AG08395 (cell line): ENCODE data around the gene KIF7.

Experiments used
- DNase-seq: peaks from one replicate; pipeline ENCODE4 v3.0.0; 2012; ENCODE audit warnings: mixed read lengths, low spot score

The KIF7 gene

GRCh38 chr15:89670971-89671560, 15.8 kb upstream of the KIF7 start:
- no peak for DNase-seq

- DNase-seq: no peak
These were observed 14.7 kb upstream of the KIF7 start for GRCh38 chr15:89669941-89670340.

GRCh38 chr15:89669309-89669865, 14.1 kb upstream of the KIF7 start:
- no peak for DNase-seq

- DNase-seq: no peak
These were observed 12.9 kb upstream of the KIF7 start for GRCh38 chr15:89668171-89668570.

GRCh38 chr15:89667706-89667960, 12.4 kb upstream of the KIF7 start:
- no peak for DNase-seq

GRCh38 chr15:89666858-89667705, 11.8 kb upstream of the KIF7 start:
- DNase-seq: no peak

- no peak for DNase-seq
These were observed 11.1 kb upstream of the KIF7 start for GRCh38 chr15:89666184-89666857.

GRCh38 chr15:89665449-89666181, 10.3 kb upstream of the KIF7 start:
- DNase-seq: peak; percentile 64

GRCh38 chr15:89664441-89665350, 9.4 kb upstream of the KIF7 start:
- no peak for DNase-seq

- peak; percentile 98 for DNase-seq
These were observed 7.8 kb upstream of the KIF7 start for GRCh38 chr15:89662893-89663626.

- DNase-seq: no peak
These were observed 5.3 kb upstream of the KIF7 start for GRCh38 chr15:89660556-89660955.

GRCh38 chr15:89659295-89659694, 4.0 kb upstream of the KIF7 start:
- no peak for DNase-seq

GRCh38 chr15:89657686-89658200, 2.5 kb upstream of the KIF7 start:
- DNase-seq: peak; percentile 37

- DNase-seq: peak; percentile 59
These were observed 999 bp upstream of the KIF7 start for GRCh38 chr15:89656116-89656815.

GRCh38 chr15:89654301-89654761, 936 bp downstream of the KIF7 start:
- DNase-seq: peak; percentile 82

- no peak for DNase-seq
These were observed 1.7 kb downstream of the KIF7 start for GRCh38 chr15:89653578-89653977.

GRCh38 chr15:89652666-89653065, 2.6 kb downstream of the KIF7 start:
- no peak for DNase-seq

GRCh38 chr15:89652131-89652530, 3.1 kb downstream of the KIF7 start:
- no peak for DNase-seq

GRCh38 chr15:89649716-89650115, 5.6 kb downstream of the KIF7 start:
- no peak for DNase-seq
